HG03139 (cell line): ENCODE results near the gene PIK3C2G.

ENCODE experiments used
- ATAC-seq: cut with Tn5 transposase; IDR thresholded peaks from one replicate; pipeline ENCODE4 v1.9.1; 2021; ENCODE audit not compliant: unreplicated experiment

PIK3C2G gene

GRCh38 chr12:18546399-18546798 lies 285.1 kb downstream of the PIK3C2G start:
- no peak for ATAC-seq

- ATAC-seq = no peak
These were observed 288.3 kb downstream of the PIK3C2G start for GRCh38 chr12:18549598-18549997.

GRCh38 chr12:18551106-18551505 lies 289.8 kb downstream of the PIK3C2G start:
- ATAC-seq = no peak

GRCh38 chr12:18551701-18552100 lies 290.4 kb downstream of the PIK3C2G start:
- no peak for ATAC-seq

- no peak for ATAC-seq
These were observed 291.5 kb downstream of the PIK3C2G start for GRCh38 chr12:18552829-18553228.

- no peak for ATAC-seq
These were observed 294.8 kb downstream of the PIK3C2G start for GRCh38 chr12:18556161-18556560.

- no peak for ATAC-seq
These were observed 297.9 kb downstream of the PIK3C2G start for GRCh38 chr12:18559242-18559641.

GRCh38 chr12:18562531-18562930 lies 301.2 kb downstream of the PIK3C2G start:
- ATAC-seq = no peak

GRCh38 chr12:18564306-18564705 lies 303.0 kb downstream of the PIK3C2G start:
- ATAC-seq = no peak

- ATAC-seq = no peak
These were observed 306.5 kb downstream of the PIK3C2G start for GRCh38 chr12:18567787-18568186.

- ATAC-seq = no peak
These were observed 309.2 kb downstream of the PIK3C2G start for GRCh38 chr12:18570543-18570942.

- ATAC-seq = no peak
These were observed 314.8 kb downstream of the PIK3C2G start for GRCh38 chr12:18576104-18576626.

- ATAC-seq = no peak
These were observed 315.3 kb downstream of the PIK3C2G start for GRCh38 chr12:18576648-18577047.

- ATAC-seq = no peak
These were observed 316.9 kb downstream of the PIK3C2G start for GRCh38 chr12:18578191-18578590.

- no peak for ATAC-seq
These were observed 319.0 kb downstream of the PIK3C2G start for GRCh38 chr12:18580291-18580690.

GRCh38 chr12:18580706-18581105 lies 319.4 kb downstream of the PIK3C2G start:
- ATAC-seq = no peak

GRCh38 chr12:18581232-18581962 lies 320.1 kb downstream of the PIK3C2G start:
- no peak for ATAC-seq

- ATAC-seq = no peak
These were observed 322.3 kb downstream of the PIK3C2G start for GRCh38 chr12:18583655-18584054.

- ATAC-seq = no peak
These were observed 325.3 kb downstream of the PIK3C2G start for GRCh38 chr12:18586581-18586980.

GRCh38 chr12:18589316-18589715 lies 328.0 kb downstream of the PIK3C2G start:
- ATAC-seq = no peak

- no peak for ATAC-seq
These were observed 330.2 kb downstream of the PIK3C2G start for GRCh38 chr12:18591473-18591872.

- ATAC-seq = no peak
These were observed 334.1 kb downstream of the PIK3C2G start for GRCh38 chr12:18595412-18595811.

GRCh38 chr12:18601962-18602361 lies 340.6 kb downstream of the PIK3C2G start:
- ATAC-seq = no peak
